Stomach (tissue), 4 donors: ENCODE results near the gene FAN1.
A peak's percentile ranks its signal among the peaks of the same experiment; 100 is the strongest.

Experiments
- CTCF ChIP-seq, 7 experiments: fragments of 450-650 bp in 4 of 7; fragments of 200-600 bp in 3 of 7; sonication (generic) in 3 of 7; IDR thresholded peaks; one replicate each; pipeline ENCODE4 v1.5.1; 2016 to 2019; ENCODE audit warnings: antibody characterized with exemption in 7 of 7, control low read depth in 2 of 7, mild to moderate bottlenecking in 1 of 7
- EP300 ChIP-seq: sonication (generic); formaldehyde crosslinking; IDR thresholded peaks from one replicate; pipeline ENCODE4 v1.6.1; 2017; ENCODE audit warnings: antibody characterized with exemption
- POLR2A ChIP-seq, 4 donors: fragments of 450-650 bp; IDR thresholded peaks; one replicate each; pipeline ENCODE4 v1.6.1; 2016; ENCODE audit warnings: antibody characterized with exemption in 4 of 4, control low read depth in 2 of 4, mild to moderate bottlenecking in 1 of 4, moderate library complexity in 1 of 4
- POLR2AphosphoS5 ChIP-seq, 3 donors: sonication (generic); formaldehyde crosslinking; IDR thresholded peaks; one replicate each; pipeline ENCODE4 v1.6.1; 2016; ENCODE audit warnings: antibody characterized with exemption in 3 of 3

GRCh38 chr15:30922480-30923311, 19.0 kb downstream of the FAN1 start:
- TF ChIP-seq POLR2A (IDR thresholded peaks at IDR 0.05) (no peak), POLR2AphosphoS5 (IDR thresholded peaks at IDR 0.05) (peak in 1 of 3 donors; percentile 6), CTCF (IDR thresholded peaks at IDR 0.05) (no peak), EP300 (no peak)
